Activated CD4-positive, alpha-beta T cell treated with anti-CD3 and anti-CD28 coated beads, Interleukin-10, Interleukin-2, amounts not matched to agents 100 ng/mL and 50 ng/mL, durations not matched to agents 16 hours and 8 hours (primary cell): Measurements from ENCODE around the gene VOPP1.
"Not testable (repeated sequence)": the region's sequence is repeated elsewhere in the genome, so short reads cannot be mapped to it uniquely, and the experiment has no call there.

ENCODE experiments used
- DNase-seq: peaks from one replicate; pipeline ENCODE4 v3.0.0-alpha.2; 2020

The VOPP1 gene

DNA sequence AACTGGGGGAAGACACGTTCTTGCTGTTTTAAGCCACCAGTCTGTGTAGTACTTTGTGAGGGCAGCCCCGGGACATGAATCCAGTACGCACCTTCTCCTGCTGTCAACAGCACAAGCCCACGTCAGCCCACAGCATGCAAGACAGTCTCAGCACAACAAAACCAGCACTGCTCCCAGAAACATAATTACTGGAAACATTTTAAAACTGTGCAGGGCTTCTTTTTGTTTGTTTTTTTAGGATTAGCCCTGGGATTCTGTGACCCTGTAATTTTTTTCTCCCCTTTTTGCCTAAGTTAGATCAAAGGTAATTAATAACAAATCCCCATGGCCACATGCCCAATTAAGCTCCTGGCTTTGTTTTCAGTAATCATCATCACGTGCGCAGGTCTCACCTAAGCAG, 87.5 kb downstream of the VOPP1 start:
- DNase-seq: no peak

DNA sequence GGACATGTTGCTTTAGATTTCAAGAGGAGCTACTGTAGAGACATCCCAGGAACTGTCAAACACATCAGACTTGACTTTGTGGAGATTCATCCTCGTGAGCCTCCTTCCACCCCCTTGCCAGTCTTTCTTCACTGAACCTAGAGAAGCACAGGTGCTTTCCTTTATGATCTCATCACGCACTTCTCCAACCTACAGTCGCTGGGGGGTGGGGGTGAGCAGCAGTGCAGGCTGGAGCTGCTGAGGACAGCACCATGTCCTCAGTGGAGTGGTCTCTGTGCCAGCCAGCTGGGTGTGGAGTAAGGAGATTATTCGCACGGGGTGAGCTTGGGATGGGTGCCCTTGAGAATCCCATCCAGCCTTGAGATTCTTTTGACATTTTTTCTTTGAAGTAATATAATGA, 88.1 kb downstream of the VOPP1 start:
- no peak for DNase-seq

DNA sequence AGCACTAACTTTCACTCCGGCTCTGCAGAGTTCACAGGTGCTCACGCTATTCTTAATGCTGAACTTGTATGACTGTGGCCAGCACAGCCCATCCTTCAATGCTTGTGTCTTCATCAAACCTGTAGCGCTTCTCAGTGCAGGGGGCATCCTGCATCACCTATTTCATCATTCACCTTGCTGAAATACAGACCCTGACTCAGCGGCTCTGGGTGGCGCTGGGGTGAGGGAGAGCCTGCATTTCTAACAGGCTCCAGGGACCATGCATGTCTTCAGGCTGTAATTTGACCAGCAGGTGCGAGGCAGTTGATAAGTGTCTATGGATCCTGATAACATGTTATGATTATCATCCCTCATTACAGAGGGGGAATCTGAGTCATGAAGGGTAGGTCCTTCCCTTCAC, 89.3 kb downstream of the VOPP1 start:
- no peak for DNase-seq

DNA sequence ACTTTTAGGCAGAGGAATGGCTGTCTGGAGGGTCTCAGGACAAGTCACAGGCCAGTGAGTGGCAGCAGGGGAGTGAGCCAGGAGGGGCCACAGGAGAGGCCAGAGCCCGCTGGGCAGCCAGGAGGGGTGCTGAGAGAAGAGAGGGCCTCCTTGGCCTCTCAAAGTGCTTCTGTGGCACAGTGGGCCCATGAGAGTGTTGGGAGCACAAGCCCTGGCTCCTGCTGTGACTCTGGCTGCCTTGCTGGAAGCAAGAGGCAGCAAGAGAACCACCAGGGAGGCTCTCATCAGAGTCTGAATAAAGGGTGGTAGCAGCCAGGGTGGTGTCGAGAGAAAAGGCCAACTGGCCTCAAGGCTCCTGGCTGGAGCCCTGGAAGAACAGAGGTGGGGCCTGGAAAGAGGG, 91.1 kb downstream of the VOPP1 start:
- no peak for DNase-seq

DNA sequence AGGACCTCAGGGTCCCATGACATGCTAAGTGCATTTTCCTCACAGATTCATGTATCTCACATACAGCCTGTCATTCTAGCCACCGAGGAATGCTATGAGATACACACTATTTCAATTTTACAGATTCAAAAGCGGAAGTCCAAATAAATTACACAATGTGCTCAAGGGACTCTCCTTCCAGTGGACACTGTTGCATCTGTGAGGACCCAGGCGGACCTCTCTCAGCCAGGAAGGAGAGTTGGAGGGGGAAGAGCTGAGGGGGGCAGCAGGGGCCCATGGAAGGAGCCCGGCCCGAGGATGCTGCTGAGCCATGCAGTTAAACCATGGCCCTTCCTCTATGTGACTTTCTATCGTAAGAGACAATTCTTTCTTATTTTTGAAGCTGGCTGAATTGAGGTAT, 93.6 kb downstream of the VOPP1 start:
- DNase-seq: no peak

DNA sequence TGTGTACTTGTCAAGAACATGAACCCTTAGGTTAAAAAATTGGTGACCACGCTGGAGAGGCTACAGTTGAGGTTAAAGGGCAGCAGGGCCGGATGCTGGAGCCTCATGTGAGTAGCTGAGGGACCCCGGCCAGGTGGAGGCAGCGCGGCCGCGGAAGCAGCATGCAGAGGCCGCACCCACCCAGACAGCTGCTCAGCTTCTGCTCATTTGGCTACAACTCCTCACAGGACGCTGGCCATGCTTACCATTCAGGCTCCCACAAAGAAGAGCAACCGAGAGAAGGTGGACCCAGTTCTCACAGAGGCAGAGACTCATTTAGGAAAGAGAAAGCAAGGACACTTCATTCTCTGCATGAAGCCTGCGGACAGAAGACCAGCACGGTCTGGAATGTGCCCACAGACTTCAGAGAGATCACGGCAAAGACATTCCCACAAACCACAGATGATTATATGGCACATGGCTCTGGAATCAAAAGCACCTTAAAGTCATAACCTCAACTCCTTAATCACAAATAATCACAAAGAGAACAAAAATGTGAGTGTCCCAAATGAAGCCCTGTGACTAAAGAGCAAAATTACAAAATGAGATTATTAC, 94.4 kb downstream of the VOPP1 start:
- DNase-seq: no peak

DNA sequence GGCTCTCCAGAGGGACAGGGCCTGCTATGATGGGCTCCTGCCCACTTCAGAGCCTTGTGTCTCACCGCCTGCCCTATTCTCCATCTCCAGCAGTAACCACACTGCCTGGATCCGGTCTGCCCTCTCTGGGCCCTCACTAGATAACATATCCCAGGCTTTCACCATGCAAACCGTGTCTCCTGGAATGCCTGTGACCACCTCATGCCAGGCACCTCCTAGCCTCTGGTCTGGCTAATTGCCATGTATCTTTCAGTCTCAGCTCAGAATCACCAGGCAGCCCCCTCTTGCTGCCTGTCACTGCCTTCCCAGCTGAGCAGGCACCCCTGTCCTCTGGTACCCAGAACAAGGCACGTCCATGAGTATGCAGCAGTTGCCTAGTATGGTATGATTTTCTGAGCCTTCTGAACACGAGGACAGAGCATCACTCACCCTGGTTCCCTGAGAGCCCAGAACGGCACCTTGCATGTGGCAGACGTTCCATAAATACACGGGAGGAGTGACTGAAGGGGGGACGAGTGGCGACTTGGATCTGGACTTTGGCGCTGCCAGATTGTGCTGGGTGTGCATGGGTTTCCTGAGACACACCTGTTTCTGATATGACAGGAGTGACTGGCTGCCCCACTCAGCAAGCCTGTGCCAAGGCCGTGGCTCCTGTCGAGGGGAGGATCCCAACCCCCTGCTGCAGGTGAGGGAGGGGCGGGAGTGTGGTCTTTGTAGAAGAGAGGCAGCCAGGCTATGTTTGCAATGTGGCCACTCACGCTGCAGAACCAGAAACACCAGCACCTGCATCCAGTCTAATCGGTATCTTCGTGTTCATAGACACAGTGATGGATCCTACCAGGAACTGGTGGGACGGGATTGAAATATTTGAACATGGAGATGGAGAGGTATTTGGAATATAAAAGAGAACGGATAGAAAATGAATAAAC, 95.2 kb downstream of the VOPP1 start:
- DNase-seq: no peak

DNA sequence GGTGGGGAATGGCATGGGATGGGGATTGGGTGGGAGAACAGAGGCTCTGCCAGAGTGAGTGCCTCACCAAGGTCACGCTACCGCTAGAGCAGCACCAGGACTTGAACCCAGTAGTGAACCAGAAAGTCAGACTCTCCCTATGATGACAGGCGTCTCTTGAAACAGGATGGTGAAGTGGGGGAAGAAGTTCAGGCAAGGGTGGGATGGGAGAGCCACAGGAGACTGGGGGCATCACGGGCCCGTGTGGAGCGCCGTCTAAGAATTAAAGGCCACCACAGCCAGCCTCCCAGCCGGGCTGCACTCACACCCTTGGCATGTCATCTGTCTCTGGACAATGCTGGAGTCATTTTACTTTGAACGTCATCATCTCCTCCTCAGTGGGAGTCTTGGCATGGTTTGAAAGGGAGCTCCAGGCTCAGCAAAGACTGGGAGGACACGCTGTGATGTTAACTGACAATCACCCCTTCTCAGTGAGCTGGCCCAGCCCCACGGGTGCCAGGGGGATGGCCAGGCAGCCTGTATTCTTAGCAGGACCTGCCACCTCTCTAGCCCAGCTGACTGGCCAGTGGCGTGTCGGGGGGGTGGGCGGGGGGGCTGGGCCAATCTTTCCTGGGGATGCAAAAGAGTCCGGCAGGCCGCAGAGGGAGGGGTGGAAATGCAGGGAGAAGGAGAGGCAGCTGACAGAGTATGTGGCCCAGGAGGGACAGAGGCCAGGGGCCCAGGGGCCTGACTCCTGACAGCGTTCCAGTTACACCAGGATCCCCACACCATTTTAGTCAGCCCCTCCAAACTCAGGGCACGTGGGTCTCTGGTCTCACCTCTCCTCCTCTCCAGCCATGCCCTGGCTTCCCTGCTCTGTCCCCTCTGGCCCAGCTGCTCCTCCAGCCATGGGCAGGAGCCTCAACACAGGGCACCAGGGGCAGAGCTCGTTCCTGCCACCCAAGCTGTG, 96.2 kb downstream of the VOPP1 start:
- DNase-seq: no peak

DNA sequence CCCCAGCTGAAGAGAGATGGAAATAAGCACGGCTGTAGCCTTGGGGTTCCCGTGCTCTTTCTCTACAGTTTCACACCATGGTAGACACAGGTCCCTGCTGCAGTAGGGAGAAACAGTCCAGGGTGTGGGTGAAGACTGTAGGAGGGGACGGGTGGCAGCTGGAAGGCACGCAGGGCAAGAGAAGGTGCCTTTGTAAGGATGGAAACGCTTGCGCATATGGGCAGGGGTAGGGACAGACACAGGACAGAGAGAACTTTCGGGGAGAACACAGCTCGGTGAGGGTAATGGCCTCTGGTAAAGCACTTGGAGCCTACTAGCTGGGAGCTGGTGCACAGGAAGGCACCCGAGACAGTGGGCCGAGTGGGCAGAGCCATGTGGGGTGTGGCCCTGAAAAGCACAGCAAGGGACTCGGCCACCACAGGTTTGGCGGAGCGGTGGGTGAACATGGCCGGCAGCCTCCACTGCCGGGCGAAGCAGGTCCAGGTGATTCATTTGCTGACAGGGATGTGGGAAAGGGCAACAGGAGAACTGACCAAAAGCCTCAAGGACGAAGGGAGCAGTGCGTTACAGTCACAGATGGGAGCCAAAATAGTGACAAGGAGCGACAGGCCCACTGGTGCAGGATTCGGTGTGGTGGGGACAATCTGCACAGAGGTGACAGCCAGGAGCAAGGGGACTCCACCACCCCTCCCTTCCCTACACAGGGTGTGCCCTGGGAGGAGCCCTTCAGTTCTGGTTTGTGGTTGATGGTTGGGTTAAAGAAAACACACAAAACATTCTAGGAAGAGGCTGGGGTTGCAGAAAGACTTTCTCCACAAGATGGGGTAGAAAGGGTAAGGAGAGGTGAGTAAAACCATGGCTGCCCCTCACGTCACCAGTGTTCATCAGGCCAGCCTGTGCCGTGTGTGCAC, 97.1 kb downstream of the VOPP1 start:
- DNase-seq: peak; percentile 31

DNA sequence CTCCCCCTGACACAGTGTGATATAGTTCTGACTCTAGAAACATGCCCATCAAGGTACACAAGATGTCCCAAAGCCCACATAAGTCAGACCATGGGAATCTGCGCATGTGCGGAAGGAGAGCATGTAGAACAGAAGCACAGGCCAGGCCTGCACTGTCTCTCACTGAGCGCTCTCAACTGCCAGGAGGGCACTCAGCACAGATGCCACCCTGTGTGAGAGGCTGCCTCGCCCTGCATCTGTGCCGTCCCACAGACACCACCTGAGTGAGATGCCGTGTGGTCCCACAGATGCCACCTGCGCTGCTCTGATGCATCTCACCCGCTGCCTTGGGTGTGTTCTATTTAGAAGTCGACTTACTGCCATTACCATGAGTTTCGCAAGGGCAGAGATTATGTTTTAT, 98.4 kb downstream of the VOPP1 start:
- no peak for DNase-seq

DNA sequence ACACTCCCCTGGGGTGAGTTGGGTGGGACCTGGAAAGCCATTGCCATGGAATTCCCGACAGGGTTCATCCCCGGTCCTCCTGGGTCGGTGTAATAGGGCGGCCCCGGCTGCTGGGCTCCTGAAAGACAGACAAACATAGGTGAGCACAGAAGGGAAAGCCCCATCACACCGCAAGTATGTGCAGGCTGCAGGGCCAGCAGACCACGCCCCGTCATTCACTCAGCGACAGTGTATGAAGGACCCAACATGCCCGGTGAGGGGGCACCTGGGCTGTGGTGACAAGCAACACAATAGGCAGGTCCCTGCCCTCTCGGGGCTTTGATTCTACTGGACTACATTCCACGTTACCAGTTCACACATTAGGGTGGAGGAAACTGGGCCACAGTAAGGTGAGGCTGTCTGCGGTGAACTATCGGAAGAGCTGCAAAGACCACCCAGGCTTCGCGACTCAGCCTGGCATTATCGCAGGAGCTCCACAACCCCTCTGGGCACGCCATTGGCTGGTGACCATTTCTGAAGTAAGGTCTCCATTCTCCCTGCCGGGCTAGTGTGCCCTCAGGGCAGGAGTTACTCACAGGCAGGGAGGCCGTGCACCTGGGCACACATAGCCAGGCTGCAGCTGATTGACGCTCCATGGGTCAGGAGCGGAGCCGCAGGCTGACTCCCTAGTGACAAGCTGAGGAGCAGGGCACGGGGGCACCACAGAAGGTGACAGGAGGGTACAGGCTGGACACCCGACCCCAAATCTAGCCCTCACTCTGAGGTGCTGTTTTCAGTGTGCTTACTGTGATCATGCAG, 99.2 kb downstream of the VOPP1 start:
- DNase-seq: no peak

DNA sequence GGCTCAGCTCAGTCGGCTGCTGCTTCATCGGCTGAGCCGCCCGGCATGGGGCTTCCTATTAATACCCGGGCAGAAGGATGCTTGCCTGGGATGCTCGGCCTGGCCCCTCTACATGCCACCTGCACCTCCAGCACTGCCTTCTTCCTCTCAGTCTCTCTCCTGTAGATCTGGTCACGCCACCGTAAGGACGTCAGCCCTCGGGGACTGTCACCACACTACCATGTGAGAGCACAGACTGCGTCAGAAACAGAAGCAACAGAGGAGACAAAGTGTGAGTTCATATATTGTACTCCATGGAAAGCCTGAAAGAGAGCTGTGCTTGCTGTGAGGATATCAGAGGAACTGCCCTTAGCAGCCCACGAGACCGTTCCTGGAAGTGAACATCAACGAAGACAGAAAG, 99.9 kb downstream of the VOPP1 start:
- not testable (repeated sequence) for DNase-seq

DNA sequence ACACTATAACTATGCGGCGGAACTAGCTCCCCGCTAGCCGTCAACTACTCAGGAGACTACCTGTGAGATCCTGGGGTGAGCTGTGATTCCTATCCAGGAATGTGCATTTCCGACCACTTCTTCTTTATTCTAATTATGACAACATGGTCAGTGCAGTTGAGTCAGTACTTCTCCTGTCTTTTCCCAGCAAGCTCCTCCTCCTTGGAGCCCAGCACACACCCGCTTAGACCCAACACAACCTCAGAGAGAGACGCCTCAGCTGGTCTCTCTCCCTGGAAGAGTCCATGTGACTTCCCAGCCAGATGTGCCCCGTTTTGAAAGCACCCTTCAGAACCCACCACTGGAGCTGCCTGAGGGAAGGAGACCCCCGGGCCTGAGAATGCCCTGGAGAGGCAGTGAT, 100.7 kb downstream of the VOPP1 start:
- not testable (repeated sequence) for DNase-seq

DNA sequence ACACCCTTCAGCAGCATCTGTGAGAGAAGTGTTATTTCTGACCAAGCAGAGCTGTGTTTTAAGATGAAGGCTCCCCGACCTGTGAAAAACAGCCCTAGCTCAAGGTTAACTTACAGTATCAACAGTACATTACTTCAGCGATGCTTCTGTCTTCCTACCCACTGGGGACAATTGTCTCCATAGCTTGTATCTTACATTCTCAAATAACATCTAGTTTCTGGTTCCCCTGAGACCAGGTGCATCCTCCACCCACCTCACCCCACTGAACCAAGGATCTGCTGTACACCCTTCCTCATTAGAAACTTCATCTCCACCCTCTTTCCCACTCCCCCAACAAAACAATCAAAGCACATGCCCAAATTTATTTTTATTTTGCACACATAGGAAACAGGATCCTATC, 102.0 kb downstream of the VOPP1 start:
- no peak for DNase-seq

DNA sequence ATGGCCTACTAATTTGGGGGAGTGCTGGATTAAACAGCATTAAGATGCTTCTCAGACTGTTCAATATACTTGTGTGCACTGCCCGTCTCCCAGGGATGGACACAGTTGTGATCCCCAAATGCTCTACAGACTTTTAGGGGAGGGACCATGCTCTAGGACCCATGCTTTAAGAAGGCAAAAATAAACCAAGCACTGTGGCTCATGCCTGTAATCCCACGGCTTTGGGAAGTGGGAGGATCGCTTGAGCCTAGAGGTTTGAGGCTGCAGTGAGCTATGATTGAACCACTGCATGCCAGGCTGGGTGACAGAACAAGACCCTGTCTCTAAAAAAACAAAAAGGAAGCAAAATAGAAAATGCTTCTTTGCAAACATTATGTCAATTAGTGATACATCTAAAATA, 102.6 kb downstream of the VOPP1 start:
- no peak for DNase-seq

DNA sequence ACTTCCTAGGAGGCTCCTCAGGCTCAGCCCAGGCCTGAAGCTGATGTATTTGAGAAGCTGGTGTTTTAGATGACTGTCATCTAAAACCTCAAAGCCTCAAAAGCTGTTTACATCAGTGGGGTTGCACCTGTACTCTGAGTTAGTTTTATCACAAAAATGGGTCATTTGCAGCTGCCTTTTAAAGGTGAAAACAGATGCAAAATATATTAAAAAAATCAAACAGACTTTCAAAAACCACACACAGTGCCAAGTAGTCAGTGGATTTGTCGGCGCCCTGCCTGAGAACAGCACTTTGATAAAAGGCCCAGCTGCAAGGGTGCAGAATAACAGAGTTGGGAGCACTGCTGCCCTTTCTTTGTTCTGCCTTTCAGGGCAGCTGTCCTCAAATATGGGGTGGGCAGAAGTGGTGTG, 103.0 kb downstream of the VOPP1 start:
- DNase-seq: peak; percentile 18

DNA sequence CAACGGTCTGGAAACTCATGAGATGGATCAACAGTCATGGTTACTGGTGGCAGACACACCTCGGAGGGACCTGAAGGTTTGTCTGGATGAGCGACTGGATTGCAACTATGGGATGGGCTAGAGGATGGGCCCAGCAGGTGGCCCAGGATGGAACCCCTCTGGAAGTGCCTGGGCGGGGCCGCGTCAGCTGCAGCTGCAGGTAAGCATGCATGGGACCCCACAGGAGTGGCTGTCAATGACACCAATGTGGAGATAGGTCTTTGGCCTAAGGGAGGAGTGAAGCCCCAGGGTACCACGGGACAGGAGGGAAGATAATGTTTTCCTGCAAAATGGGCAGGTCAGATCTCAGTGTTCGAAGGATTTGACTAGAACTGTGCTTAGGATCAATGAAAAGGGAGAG, 103.8 kb downstream of the VOPP1 start:
- no peak for DNase-seq

DNA sequence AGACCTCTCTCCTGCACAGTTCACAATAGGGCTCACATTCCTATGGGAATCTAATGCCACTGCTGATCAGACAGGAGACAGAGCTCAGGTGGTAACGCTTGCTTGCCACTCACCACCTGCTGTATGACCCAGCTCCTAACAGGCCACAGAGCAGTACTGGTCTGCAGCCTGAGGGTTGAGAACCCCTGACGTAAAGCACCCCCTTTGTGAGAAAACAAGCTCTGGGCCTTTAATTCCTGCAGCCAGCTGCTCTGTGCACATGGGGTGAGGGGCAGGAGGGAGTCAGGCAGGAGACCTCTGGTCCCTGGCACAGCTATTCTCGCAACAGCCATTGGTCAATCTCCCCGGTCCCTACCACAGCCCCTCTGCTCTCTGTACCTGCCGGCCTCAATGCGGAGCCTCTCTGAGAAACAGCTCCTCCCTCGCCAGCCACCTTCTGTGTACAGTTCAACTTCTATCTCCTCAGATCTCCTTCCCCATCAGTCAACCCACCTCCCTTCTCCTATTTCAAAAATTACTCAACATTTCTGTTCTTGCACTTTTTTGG, 105.2 kb downstream of the VOPP1 start:
- DNase-seq: no peak

DNA sequence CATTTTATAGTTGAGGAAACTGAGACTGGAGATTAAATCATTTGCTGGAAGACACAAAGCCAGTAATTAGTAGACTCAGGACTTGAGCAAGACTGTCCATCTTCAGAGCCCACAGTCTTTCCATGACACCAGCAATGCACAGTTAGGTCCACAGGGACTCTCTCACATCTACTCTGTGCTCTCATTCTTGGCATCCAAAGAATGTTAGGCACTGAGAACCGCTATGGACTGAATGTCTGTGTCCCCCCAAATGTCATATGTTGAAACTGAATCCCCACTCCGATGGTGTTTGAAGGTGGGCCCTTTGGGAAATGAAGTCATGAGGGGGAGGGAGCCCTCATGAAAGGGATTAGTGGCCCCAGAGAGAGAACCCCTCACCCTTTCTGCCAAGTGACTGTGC, 106.6 kb downstream of the VOPP1 start:
- no peak for DNase-seq

DNA sequence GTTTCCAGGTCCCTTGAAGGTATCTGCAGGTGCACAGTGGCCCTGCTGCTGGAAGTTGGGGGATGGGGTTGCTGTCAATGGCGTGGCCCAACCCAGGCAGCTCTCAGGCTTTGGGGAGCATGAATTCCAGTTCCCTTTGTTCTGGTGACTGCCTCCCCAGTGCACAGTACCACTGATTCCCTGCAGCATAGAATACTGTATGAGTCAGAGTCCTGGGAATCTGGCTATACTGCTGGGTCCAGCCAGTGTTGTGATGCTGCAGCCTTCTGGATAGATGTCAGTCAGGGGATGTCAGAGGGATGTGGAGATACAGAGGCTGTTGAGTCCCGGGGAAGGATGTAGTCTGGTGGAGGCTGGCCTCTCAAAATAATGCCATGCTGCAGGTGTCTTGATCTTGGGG, 107.9 kb downstream of the VOPP1 start:
- no peak for DNase-seq

DNA sequence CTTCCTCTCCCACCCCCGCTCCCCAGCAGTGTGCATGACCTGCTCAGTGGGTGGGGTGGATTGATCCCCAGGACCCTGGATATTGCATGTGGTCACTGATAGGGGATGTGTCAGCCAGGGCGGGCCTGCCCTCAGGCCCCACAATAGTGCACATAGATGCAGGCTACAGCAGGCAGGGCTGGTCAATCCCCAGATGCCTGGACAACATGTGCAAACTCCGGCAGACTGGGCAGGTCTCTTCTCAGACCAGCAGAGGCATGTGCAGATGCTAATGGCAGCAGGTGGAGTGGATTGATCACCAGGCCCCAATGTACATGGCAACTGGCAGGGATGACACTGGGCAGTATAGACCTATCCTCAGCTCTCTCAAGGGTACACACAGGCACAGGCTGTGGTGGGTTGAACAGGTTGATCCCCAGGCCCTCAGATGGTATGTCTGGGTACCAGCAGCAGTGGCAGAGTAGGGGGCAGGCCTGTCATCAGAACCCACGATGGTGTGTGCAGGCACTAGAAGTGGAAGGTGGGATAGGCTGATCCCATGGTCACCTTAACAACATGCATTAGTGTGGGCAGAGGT, 108.5 kb downstream of the VOPP1 start:
- no peak for DNase-seq
